ENCODE data around the gene OSBPL3. TPM values are rescaled to one million over a fixed set of nuclear protein-coding genes. Genes with fewer than 3 reads are reported as not detected.

OSBPL3 gene
- total RNA-seq, 2 donors from 2014 or later = 3.1 to 8.2 TPM

DNA sequence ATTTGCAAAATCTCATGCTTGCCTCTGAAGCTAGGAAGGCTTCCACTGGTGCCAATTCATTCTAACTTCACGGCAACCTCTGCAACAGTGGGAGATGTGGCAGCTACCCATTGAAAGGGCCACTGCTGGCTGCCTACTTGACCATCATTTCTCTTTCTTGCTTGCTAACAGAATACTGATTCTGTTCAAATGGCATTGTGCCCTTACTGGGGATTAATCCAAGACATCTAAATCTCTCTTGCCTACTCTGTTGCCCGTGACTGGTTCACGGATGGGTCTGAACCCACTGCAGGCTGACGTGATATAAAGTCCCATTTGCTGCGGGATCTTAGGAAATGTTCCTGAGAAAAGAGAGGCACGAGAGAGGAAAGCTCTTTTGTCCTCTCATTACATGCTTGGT lies 171.5 kb downstream of the OSBPL3 start:
- H3K4me3 ChIP-seq = no peak overlapping the region
- ATAC-seq (no peak), DNase-seq (no peak)
- 89 to 91% methylated on average over 6 of the region's 6 CpGs for WGBS, 2 donors
- H3K27ac ChIP-seq = no peak overlapping the region
- H3K9me3 ChIP-seq = no peaks in the 10 kb centered on the region
- H3K36me3 ChIP-seq (replicated peaks in 1 of 2; ENCODE audit: insufficient read depth in 1 of 2, low read depth in 2 of 2) = no peaks in the 10 kb centered on the region
- intact Hi-C loops (cut with DNase I) = no loop called here
- H3K27me3 ChIP-seq = no peaks in the 10 kb centered on the region
- TF ChIP-seq POLR2A (IDR thresholded peaks at IDR 0.05) = no peak
- TF ChIP-seq, protein P1, sequence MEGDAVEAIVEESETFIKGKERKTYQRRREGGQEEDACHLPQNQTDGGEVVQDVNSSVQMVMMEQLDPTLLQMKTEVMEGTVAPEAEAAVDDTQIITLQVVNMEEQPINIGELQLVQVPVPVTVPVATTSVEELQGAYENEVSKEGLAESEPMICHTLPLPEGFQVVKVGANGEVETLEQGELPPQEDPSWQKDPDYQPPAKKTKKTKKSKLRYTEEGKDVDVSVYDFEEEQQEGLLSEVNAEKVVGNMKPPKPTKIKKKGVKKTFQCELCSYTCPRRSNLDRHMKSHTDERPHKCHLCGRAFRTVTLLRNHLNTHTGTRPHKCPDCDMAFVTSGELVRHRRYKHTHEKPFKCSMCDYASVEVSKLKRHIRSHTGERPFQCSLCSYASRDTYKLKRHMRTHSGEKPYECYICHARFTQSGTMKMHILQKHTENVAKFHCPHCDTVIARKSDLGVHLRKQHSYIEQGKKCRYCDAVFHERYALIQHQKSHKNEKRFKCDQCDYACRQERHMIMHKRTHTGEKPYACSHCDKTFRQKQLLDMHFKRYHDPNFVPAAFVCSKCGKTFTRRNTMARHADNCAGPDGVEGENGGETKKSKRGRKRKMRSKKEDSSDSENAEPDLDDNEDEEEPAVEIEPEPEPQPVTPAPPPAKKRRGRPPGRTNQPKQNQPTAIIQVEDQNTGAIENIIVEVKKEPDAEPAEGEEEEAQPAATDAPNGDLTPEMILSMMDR (IDR thresholded peaks at IDR 0.05) = no peak
- H3K4me1 ChIP-seq = no peaks in the 10 kb centered on the region

- Histone ChIP-seq H3K4me3 (no peak overlapping the region), H3K9me3 (no peaks in the 10 kb centered on the region), H3K4me1 (no peaks in the 10 kb centered on the region), H3K27me3 (no peaks in the 10 kb centered on the region), H3K36me3 (replicated peaks in 1 of 2; ENCODE audit: insufficient read depth in 1 of 2, low read depth in 2 of 2) (no peaks in the 10 kb centered on the region), H3K27ac (no peak overlapping the region)
- DNase-seq (no peak), ATAC-seq (no peak)
- intact Hi-C loops (cut with DNase I) = no loop called here
- 95 to 96% methylated on average over 5 of the region's 5 CpGs for WGBS, 2 donors
- TF ChIP-seq POLR2A (IDR thresholded peaks at IDR 0.05) = no peak
- TF ChIP-seq, protein P1 (IDR thresholded peaks at IDR 0.05) = no peak
Measured at GRCh38 chr7:24802300-24802699, 177.7 kb downstream of the OSBPL3 start.

GRCh38 chr7:24801883-24802282 lies 178.1 kb downstream of the OSBPL3 start:
- DNase-seq = no peak
- TF ChIP-seq, protein P1 (IDR thresholded peaks at IDR 0.05) = no peak
- no peak for TF ChIP-seq POLR2A (IDR thresholded peaks at IDR 0.05)
- Histone ChIP-seq H3K4me1 (no peaks in the 10 kb centered on the region), H3K36me3 (replicated peaks in 1 of 2; ENCODE audit: insufficient read depth in 1 of 2, low read depth in 2 of 2) (no peaks in the 10 kb centered on the region), H3K27ac (no peak overlapping the region), H3K9me3 (no peaks in the 10 kb centered on the region), H3K27me3 (no peaks in the 10 kb centered on the region), H3K4me3 (no peak overlapping the region)
- intact Hi-C loops (cut with DNase I) = no loop called here
- no peak for ATAC-seq
- 86 to 91% methylated on average over 2 of the region's 2 CpGs for whole genome bisulfite sequencing, 2 donors

DNA sequence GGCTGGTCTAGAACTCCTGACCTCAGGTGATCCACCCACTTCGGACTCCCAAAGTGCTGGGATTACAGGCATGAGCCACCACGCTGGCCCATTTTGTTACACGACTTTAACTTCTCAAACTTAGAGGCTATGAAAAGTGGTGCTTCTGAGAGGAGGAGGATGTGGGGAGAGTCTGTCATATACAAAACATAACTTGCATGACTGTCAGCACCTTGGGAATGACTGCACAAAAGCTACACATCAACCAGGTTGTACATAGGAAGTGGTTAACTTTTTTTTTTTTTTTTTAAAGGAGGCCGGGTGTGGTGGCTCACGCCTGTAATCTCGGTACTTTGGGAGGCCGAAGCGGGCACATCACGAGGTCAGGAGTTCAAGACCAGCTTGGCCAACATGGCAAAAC lies 179.3 kb downstream of the OSBPL3 start:
- Histone ChIP-seq H3K4me1 (no peaks in the 10 kb centered on the region), H3K27ac (no peak overlapping the region), H3K4me3 (no peak overlapping the region), H3K36me3 (replicated peaks in 1 of 2; ENCODE audit: insufficient read depth in 1 of 2, low read depth in 2 of 2) (no peaks in the 10 kb centered on the region), H3K27me3 (no peaks in the 10 kb centered on the region), H3K9me3 (no peaks in the 10 kb centered on the region)
- DNase-seq = no peak
- intact Hi-C loops (cut with DNase I) = no loop called here
- TF ChIP-seq, protein P1 (IDR thresholded peaks at IDR 0.05) = no peak
- TF ChIP-seq POLR2A (IDR thresholded peaks at IDR 0.05) = no peak
- ATAC-seq = no peak
- 84 to 96% methylated on average over 9 of the region's 9 CpGs for WGBS, 2 donors

GRCh38 chr7:24800073-24800472 lies 179.9 kb downstream of the OSBPL3 start:
- Histone ChIP-seq H3K4me1 (no peaks in the 10 kb centered on the region), H3K4me3 (no peak overlapping the region), H3K36me3 (replicated peaks in 1 of 2; ENCODE audit: insufficient read depth in 1 of 2, low read depth in 2 of 2) (no peaks in the 10 kb centered on the region), H3K27me3 (no peaks in the 10 kb centered on the region), H3K27ac (no peak overlapping the region), H3K9me3 (no peaks in the 10 kb centered on the region)
- TF ChIP-seq, protein P1 (IDR thresholded peaks at IDR 0.05) = no peak
- TF ChIP-seq POLR2A (IDR thresholded peaks at IDR 0.05) = no peak
- ATAC-seq (no peak), DNase-seq (no peak)
- intact Hi-C loops (cut with DNase I) = no loop called here
- WGBS, 2 donors = 92 to 96% methylated on average over 6 of the region's 6 CpGs

Measured in body of pancreas (tissue), 4 donors.